Ishikawa (cell line): ENCODE results near the gene GNB2.

ENCODE experiments used
- CEBPB ChIP-seq: IDR thresholded peaks from 2 replicates; pipeline ENCODE4 v1.6.1; 2012
- CREB1 ChIP-seq: IDR thresholded peaks from 2 replicates; pipeline ENCODE4 v1.6.1; 2012; ENCODE audit warnings: low read depth
- EGR1 ChIP-seq: IDR thresholded peaks from 2 replicates; pipeline ENCODE4 v1.6.1; 2012
- EP300 ChIP-seq: IDR thresholded peaks from 2 replicates; pipeline ENCODE4 v1.6.1; 2012; ENCODE audit warnings: borderline replicate concordance
- FOXM1 ChIP-seq: IDR thresholded peaks from 2 replicates; pipeline ENCODE4 v1.6.1; 2012; ENCODE audit warnings: low read depth, borderline replicate concordance
- MAX ChIP-seq: IDR thresholded peaks from 2 replicates; pipeline ENCODE4 v1.6.1; 2012
- NFIC ChIP-seq: IDR thresholded peaks from 2 replicates; pipeline ENCODE4 v1.6.1; 2012
- REST ChIP-seq: IDR thresholded peaks from 2 replicates; pipeline ENCODE4 v1.6.1; 2012; ENCODE audit warnings: low read depth, mild to moderate bottlenecking
- TAF1 ChIP-seq: IDR thresholded peaks from 2 replicates; pipeline ENCODE4 v1.6.1; 2012; ENCODE audit warnings: low read depth, mild to moderate bottlenecking
- TCF12 ChIP-seq: IDR thresholded peaks from 2 replicates; pipeline ENCODE4 v1.6.1; 2012; ENCODE audit warnings: low read depth
- TEAD4 ChIP-seq: IDR thresholded peaks from 2 replicates; pipeline ENCODE4 v1.6.1; 2012
- USF1 ChIP-seq: IDR thresholded peaks from 2 replicates; pipeline ENCODE4 v1.6.1; 2012
- YY1 ChIP-seq: IDR thresholded peaks from 2 replicates; pipeline ENCODE4 v1.6.1; 2012; ENCODE audit warnings: low read depth
- ZBTB7A ChIP-seq: IDR thresholded peaks from 2 replicates; pipeline ENCODE4 v1.6.1; 2012; ENCODE audit warnings: low read depth

DNA sequence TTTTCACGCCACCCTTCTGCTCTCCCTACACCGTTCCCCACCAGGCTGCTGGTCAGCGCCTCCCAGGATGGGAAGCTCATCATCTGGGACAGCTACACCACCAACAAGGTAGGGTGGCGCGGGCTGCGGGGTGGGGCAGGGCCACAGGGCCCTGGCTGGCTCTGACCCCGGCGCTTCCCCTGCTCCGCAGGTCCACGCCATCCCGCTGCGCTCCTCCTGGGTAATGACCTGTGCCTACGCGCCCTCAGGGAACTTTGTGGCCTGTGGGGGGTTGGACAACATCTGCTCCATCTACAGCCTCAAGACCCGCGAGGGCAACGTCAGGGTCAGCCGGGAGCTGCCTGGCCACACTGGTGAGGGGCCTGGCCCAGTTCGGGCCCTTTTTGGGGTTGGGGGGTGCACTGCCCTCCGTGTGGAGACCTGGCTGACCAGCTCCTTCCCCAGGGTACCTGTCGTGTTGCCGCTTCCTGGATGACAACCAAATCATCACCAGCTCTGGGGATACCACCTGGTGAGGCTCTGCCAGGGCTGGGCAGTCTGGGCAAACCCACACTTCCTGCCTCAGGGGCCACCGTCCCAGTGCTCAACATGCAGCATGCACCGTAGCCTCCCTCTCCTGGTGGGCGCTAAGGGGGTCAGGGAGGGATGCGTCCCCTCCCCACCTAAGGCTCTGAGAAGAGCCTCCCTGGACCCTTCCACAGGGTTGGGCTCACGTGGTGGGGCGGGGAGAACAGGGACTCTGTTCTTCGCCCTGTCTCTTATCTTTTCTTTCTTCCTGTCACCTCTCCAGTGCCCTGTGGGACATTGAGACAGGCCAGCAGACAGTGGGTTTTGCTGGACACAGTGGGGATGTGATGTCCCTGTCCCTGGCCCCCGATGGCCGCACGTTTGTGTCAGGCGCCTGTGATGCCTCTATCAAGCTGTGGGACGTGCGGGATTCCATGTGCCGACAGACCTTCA is 4.0 kb downstream of the GNB2 start:
- TF ChIP-seq EP300 (no peak), MAX (no peak), CREB1 (no peak), FOXM1 (no peak), CEBPB (no peak), TEAD4 (no peak), REST (no peak), TCF12 (no peak), NFIC (no peak), TAF1 (no peak), USF1 (no peak), ZBTB7A (no peak), EGR1 (no peak), YY1 (no peak)
